Measurements from ENCODE around the gene CDK5. TPM values are rescaled to one million over a fixed set of nuclear protein-coding genes. Genes with fewer than 3 reads are reported as not detected.

CDK5 gene
- total and polyA plus RNA-seq, 12 donors = 15.4 to 29.8 (median 19.7) TPM

DNA sequence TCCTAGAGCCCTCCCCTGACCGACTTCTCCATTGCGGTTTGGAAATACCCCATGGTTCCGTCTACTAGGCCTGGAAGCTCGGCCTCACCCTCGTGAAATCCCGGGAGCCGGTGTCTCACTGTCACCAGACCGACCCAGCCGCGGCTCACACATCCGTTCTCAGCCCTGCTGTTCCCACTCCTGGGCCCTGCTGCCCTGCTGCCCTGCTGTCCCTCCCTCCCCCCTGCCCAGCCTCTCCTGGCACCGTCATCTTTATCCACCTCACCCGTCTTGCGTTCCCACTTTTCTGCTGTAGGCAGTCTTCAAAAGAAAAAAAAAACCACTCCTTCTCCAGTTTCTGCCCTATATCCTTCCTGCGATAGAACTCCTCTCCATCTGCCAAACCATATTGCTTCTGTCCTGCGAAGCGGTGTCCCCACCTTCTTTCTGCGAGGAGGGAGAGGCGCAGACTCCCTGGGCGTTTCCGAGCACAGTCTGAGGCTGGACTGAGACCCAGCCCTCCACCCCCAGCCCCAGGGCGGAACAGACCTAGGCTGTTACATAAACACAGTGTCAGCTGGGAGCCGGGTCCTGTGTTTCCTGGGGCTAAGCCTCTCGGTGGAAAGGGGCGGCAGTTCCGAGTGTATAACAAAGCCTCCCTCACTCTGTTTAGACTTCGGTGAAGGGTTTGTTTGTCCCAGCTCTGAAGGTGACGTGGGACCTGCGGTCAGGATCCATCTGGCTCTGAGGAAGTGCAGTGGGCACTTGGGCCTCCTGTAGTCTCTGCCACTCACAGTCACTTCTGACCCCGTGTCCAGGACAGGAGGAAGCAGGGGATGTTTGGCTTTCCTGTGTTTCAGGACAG is 31.4 kb upstream of the CDK5 start:
- DNase-seq = peak; percentile 56 to 90 (median 69)
- Histone ChIP-seq H3K36me3 (replicated peaks in 1 of 2) (no peaks in the 10 kb centered on the region), H3K4me3 (peak overlapping the region in 1 of 4 donors; percentile 85), H3K4me1 (replicated peaks in 1 of 2) (peaks cover 21 to 54% of the 10 kb centered on the region in 2 donors), H3K27ac (peak overlapping the region; percentile 23 to 94 (median 76)), H3K9me3 (replicated peaks in 1 of 3) (no peaks in the 10 kb centered on the region), H3K27me3 (no peaks in the 10 kb centered on the region)
- 31 to 64% (median 55%) methylated on average over 27 to 30 of the region's 30 CpGs for WGBS, 4 donors
- intact Hi-C loops (cut with DNase I) = no loop called here
- peak; percentile 30 to 35 for TF ChIP-seq POLR2A (IDR thresholded peaks at IDR 0.05)
- no peak for TF ChIP-seq CTCF (IDR thresholded peaks at IDR 0.05)

- H3K27ac ChIP-seq = peak overlapping the region; percentile 35 to 94 (median 76)
- H3K4me3 ChIP-seq = peak overlapping the region in 2 of 4 donors; percentile 30 to 85
- H3K36me3 ChIP-seq (replicated peaks in 1 of 2) = no peaks in the 10 kb centered on the region
- no peaks in the 10 kb centered on the region for H3K9me3 ChIP-seq (replicated peaks in 1 of 3)
- intact Hi-C loops (cut with DNase I) = no loop called here
- H3K4me1 ChIP-seq (replicated peaks in 1 of 2) = peaks cover 26 to 61% of the 10 kb centered on the region in 2 donors
- TF ChIP-seq POLR2A (IDR thresholded peaks at IDR 0.05) (no peak), CTCF (IDR thresholded peaks at IDR 0.05) (no peak)
- H3K27me3 ChIP-seq = no peaks in the 10 kb centered on the region
- 29 to 53% (median 40%) methylated on average over 13 to 16 of the region's 16 CpGs for WGBS, 4 donors
- no peak for DNase-seq
These were observed 30.5 kb upstream of the CDK5 start for GRCh38 chr7:151088019-151088855.

- 0 to 1% (median 1%) methylated on average over 4 to 70 of the region's 70 CpGs; no CpG with 5 or more reads in 1 of the 4 donors for WGBS, 4 donors
- H3K36me3 ChIP-seq (replicated peaks in 1 of 2) = no peaks in the 10 kb centered on the region
- intact Hi-C loops (cut with DNase I) = no loop called here
- DNase-seq = peak; percentile 61 to 74 (median 68)
- no peaks in the 10 kb centered on the region for H3K27me3 ChIP-seq
- H3K9me3 ChIP-seq (replicated peaks in 1 of 3) = no peaks in the 10 kb centered on the region
- H3K27ac ChIP-seq = peak overlapping the region; percentile 21 to 94 (median 76)
- H3K4me1 ChIP-seq (replicated peaks in 1 of 2) = peaks cover 31 to 63% of the 10 kb centered on the region in 2 donors
- TF ChIP-seq POLR2A (IDR thresholded peaks at IDR 0.05) = peak in 1 of 2 donors; percentile 10
- TF ChIP-seq CTCF (IDR thresholded peaks at IDR 0.05) = peak in 2 of 6 experiments; percentile 36 to 37
- H3K4me3 ChIP-seq = peak overlapping the region; percentile 29 to 85 (median 51)
These were observed 29.7 kb upstream of the CDK5 start for GRCh38 chr7:151087245-151088018.

All from adrenal gland (tissue), 12 donors.